ENCODE measurements around the gene COL5A1.

The COL5A1 gene

DNA sequence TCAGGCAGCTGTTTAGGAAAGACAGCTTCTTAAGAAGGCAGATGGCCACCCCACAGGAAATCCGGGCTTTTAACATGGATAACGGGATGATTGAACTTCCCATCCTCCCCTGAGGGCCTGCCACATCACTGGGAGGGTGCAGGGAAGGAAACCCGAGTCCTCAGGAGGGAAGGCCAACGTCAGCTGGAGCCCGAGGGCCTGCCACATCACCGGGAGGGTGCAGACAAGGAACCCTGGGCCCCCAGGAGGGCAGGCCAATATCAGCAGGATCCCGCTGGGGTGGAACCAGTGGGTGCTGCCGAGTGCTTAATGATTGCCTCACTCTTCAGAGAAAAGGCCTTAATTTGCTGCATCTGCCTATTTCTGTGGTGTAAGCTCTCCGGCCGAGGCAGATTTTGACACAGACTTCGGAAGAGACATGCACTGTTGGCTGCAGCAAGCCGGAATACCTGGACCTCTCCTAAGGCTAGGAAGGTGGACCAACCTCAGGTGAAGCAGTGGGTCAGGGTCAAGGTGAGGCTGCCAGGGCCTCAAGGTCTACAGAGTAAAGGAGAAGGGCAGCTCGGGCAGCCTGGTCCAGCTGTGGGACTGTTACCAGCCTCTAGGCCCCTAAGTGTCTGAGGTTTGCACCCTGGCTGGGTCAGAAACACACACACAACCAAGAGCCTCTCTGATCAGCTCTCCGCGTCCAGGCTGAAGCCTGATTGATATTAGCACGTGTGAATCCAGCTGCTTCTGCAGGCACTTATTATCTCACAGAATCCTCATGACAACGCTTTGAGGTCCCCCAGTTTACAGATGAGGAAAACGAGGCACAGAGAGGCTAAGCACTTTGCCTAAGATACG, 14.8 kb upstream of the COL5A1 start:
- DNase-seq = no peak

GRCh38 chr9:134627417-134628353, 13.9 kb upstream of the COL5A1 start:
- DNase-seq = no peak

DNA sequence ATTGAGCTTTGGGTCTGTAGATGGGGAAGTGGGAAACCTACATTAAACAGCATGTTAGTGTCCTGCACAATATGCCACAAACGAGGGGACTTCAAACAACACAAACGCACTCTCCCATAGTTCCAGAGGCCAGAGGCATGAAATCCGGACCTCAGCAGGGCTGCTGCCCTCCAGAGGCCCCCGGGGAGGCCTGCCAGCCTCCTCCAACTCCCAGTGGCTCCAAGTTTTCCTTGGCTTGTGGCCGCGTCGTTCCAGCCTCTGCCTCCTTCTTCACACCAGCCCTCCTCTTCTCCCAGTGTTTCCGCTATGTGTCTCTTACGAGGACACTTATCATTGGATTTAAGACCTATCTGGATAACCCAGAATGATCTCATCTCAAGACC, 13.3 kb upstream of the COL5A1 start:
- no peak for DNase-seq

DNA sequence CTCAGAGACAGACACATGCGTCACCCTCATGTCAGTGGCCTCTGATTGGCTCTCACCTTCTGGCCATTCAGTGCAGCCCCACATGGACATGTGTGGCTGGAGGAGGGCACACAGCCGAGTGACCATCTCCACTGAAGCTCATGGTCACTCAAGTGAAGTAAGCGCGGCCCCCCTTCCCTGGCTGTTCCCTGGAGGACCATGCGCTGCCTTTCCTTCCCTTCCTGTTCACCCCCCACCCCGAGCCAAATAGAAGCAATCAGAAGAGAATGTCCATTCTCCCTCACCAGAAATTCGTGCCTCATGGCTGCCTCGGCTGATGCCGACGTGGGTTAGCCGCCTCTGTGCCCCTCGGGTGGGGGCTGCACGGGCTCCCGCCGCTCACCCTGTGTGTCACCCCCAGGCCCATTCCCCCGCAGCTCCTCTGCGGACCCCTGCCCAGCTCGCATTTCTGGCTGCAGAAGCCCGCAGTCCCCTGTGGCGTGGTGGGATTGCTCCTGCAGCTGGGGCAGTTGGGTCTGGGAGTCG, 12.5 kb upstream of the COL5A1 start:
- no peak for DNase-seq

GRCh38 chr9:134629586-134630392, 11.8 kb upstream of the COL5A1 start:
- no peak for DNase-seq

GRCh38 chr9:134630393-134630790, 11.2 kb upstream of the COL5A1 start:
- DNase-seq = no peak

GRCh38 chr9:134630861-134631260, 10.7 kb upstream of the COL5A1 start:
- DNase-seq = no peak

DNA sequence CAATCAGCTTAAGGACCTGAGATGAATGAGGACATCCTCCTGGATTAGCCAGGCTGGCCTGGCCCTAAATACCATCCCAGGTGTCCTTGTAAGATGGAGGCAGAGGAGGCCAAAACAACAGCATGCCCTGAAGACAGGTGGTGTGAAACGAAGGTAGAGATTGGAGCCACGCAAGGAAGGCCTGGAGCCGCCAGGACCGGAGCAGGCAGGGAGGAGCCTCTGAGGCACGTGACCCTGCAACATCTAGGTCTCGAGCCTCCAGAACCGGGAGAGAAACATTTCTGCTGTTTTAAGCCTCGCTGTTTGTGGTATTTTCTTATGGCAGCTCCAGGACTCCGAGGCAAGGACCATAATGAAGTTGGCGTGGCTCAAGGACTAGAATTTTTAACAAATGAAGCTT, 9.7 kb upstream of the COL5A1 start:
- DNase-seq = no peak

DNA sequence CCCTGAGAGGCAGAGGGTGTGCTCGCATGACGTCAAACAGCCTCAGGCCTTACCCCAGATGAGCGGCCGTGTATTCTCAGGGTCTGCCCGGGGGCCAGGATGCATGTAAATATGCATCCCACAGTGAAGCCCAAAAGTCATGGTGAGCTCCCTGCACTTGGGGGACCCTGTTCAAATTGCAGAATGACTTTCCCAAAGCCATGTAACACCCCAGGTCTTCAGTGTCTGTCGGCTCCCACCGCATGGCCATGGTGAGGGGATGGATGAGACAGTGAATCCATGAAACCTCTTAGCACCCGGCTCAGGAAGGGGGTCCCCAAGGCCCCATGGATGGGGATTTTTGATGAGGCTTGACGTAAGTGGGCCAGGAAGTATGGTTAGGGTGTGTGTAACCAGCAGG, 9.3 kb upstream of the COL5A1 start:
- no peak for DNase-seq

GRCh38 chr9:134633362-134634142, 8.1 kb upstream of the COL5A1 start:
- no peak for DNase-seq

GRCh38 chr9:134634176-134634575, 7.4 kb upstream of the COL5A1 start:
- DNase-seq = no peak

- no peak for DNase-seq
These were observed 6.9 kb upstream of the COL5A1 start for GRCh38 chr9:134634667-134635230.

DNA sequence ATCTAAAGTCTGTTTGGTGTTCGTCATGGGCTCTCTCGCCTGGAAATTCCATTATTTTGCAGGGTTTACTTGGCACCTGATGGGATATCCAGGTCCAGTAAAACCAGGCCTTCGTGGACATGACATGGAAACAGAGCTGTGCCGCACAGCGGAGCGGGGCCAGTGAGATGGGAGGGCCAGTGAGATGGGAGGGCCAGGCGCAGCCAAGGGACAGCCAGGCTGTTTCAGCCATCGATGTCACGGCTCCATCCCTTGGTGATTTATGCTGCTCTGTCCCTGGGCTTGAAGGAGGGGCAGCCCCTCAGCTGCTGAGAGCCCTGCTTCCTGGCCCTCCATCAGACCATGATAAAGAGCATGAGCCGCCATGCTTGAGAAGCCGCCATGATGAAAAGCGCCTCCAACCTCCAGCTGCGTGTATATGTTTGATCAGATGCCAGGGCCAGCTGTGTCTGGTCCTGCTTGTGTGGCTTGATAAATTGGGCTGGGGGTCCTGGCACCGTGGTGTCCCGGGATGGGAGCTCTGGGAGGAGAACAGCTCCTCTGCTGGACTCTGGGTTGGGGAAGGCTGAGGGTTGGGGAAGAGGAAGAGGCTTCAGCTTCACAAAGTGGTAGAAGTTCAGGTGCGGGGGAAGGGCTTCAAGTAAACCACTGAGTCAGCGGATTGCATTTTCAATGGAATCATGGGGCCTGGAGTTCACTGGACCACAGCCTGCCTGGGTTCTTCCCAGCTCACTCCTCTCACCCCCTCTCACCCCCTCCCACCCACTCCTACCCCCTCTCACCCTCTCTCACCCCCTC, 6.1 kb upstream of the COL5A1 start:
- no peak for DNase-seq

DNA sequence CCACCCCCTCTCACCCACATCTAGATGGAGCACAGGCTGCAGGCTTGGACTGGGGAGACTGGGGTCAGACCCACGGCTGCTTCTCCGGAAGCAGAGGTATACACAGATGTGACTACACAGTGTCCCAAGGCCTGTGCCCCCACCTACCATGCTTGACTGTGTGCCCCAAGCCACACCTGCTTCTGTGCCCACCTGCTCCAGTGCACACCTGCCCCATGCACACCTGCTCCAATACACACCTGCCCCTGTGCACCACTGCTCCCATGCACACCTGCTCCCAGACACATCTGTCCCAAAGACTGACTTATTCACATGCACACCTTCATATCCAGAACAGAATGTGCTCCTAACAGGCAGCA, 5.5 kb upstream of the COL5A1 start:
- no peak for DNase-seq

DNA sequence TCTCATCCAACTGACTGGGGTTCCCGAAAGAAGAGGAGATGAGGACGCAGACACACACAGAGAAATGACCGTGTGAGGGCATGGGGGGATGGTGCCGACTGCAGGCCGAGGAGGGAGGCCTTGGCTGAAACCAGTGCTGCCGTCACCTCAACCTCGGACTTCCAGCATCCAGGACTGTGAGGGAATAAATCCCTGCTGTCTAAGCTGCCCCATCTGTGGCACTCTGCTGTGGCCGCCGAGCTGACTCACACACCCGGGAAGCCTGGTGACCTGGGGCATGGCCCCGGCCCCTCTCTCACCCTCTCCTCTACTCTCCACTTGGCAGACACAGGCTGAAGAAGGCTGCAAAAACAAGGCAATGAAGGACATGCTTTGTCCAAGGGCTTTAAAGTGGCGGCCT, 4.4 kb upstream of the COL5A1 start:
- no peak for DNase-seq

DNA sequence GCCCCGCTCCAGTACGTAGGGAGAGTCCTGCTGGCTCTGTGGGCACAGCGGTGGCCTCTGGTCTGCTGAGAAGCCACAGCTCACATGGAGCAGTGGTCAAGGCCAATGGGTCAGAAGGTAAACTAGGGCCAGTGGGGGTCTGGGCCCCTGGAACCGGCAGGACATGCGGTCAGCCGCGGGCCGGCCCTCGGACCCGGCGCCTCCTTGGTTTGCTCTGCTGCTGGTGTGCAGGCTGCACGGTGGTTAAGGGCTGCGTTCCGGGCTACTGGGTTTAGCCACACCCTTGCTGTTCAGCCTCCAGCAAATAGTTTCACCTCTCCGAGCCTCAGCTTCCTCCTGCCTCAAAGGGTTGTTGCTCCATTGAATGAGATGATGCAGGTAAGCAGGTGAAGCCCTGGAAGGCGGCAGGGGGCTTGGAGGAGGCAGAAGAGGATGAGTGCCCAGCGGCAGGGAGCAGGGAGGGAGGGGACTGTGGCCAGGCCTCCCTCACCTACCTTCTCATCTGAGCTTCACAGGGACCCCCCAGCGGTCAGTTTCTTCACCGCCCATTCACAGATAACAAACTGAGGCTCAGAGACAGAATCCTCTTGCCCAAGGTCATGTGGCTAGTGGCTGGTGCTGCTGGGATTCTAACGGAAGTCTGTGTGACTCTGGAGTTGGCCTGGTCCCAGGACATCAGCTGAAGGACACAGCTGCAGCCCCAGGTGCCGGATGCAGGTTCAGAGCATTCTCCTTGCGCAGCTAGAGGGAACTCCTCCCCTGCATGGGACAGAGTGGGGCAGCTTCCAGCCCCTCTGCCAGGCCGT, 3.7 kb upstream of the COL5A1 start:
- no peak for DNase-seq

GRCh38 chr9:134638502-134639090, 3.0 kb upstream of the COL5A1 start:
- DNase-seq = no peak

DNA sequence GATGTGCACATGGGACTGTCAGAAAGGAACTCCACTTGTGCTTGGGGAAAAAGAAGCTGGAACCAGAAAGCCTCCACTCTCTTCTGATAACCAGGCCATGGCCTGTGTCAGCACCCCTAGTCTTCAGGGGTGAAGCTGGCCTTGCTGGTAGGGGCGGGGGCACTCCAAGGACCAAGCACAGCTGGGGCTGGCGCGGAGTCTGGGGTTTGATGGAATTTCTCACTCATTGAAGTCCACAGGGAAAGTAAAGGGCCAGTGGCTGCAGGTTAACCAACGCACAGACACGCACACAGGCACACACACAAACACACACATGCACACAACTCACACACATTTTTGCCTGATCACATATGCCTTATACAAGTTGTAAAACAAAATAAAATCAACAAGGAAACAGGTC, 1.6 kb upstream of the COL5A1 start:
- DNase-seq = no peak

DNA sequence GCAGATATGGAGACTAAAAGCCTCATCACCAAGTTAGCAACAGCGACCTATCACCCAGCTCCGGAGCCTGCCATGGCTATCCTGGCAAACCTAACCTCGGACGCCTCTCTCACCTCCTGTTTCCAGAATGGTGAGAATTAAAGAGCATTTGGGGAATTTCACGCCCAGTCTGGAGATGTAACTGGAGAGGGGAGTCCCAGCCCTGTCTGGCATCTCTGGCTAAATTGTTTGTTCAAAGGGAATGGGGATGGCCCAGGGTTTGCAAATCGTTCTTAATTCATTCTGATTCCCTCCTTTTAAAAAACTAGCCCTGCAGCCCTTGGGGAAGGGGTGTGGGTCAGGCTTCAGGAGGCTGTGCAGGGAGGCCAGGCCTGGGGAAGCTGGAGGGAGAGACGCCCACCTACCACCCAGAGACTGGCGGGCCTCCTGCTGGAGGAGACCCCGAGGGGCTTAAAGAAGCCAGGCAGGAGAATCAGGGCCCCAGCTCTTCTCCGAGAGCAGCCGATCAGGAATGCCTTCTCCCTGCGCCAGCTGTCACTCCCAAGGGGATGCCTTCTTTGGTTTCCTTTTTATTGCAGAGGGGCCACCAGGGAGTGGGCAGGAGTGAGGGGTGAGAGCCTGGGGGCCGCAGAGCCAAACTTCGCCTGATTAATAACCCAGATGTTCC, 964 bp upstream of the COL5A1 start:
- DNase-seq = no peak
